DMS53 treated with DMSO at 0.1 percent for 48 hours (cell line): ENCODE data around the gene DENND4C.
"Not testable (repeated sequence)": the region's sequence is repeated elsewhere in the genome, so short reads cannot be mapped to it uniquely, and the experiment has no call there.

Experiments
- DNase-seq: peaks from one replicate; lab custom pipeline; 2025; ENCODE audit not compliant: unreplicated experiment; lab: John Stamatoyannopoulos, UW

DENND4C gene

GRCh38 chr9:19369107-19369506 lies 138.6 kb downstream of the DENND4C start:
- DNase-seq: no peak

- no peak for DNase-seq
These were observed 141.4 kb downstream of the DENND4C start for GRCh38 chr9:19371942-19372341.

GRCh38 chr9:19372567-19372966 lies 142.1 kb downstream of the DENND4C start:
- DNase-seq: no peak

- DNase-seq: no peak
These were observed 143.0 kb downstream of the DENND4C start for GRCh38 chr9:19373527-19373926.

- DNase-seq: no peak
These were observed 145.0 kb downstream of the DENND4C start for GRCh38 chr9:19375538-19375937.

GRCh38 chr9:19376931-19377330 lies 146.4 kb downstream of the DENND4C start:
- no peak for DNase-seq

GRCh38 chr9:19378164-19378563 lies 147.7 kb downstream of the DENND4C start:
- no peak for DNase-seq

- DNase-seq: no peak
These were observed 148.2 kb downstream of the DENND4C start for GRCh38 chr9:19378647-19379046.

- DNase-seq: no peak
These were observed 148.8 kb downstream of the DENND4C start for GRCh38 chr9:19379283-19379682.

- no peak for DNase-seq
These were observed 149.2 kb downstream of the DENND4C start for GRCh38 chr9:19379697-19380046.

GRCh38 chr9:19380826-19381075 lies 150.3 kb downstream of the DENND4C start:
- no peak for DNase-seq

- no peak for DNase-seq
These were observed 151.2 kb downstream of the DENND4C start for GRCh38 chr9:19381656-19382055.

- DNase-seq: not testable (repeated sequence)
These were observed 154.7 kb downstream of the DENND4C start for GRCh38 chr9:19385212-19385611.

- DNase-seq: no peak
These were observed 155.5 kb downstream of the DENND4C start for GRCh38 chr9:19385786-19386501.

GRCh38 chr9:19386502-19387044 lies 156.1 kb downstream of the DENND4C start:
- DNase-seq: no peak

GRCh38 chr9:19387317-19387716 lies 156.8 kb downstream of the DENND4C start:
- no peak for DNase-seq

GRCh38 chr9:19389539-19389938 lies 159.0 kb downstream of the DENND4C start:
- not testable (repeated sequence) for DNase-seq

GRCh38 chr9:19397845-19398244 lies 167.4 kb downstream of the DENND4C start:
- DNase-seq: no peak

- DNase-seq: not testable (repeated sequence)
These were observed 172.7 kb downstream of the DENND4C start for GRCh38 chr9:19403231-19403630.

GRCh38 chr9:19404283-19405075 lies 174.0 kb downstream of the DENND4C start:
- peak; percentile 37 for DNase-seq

- DNase-seq: no peak
These were observed 175.3 kb downstream of the DENND4C start for GRCh38 chr9:19405771-19406170.

GRCh38 chr9:19408316-19408692 lies 177.8 kb downstream of the DENND4C start:
- DNase-seq: no peak
